Stimulated activated CD8-positive, alpha-beta memory T cell treated with anti-CD3 and anti-CD28 coated beads, Interleukin-7, amount 100 ng/mL, for 24 hours (primary cell): ENCODE data around the gene C5orf15.

Experiments
- DNase-seq: peaks from one replicate; pipeline ENCODE4 v3.0.0-alpha.2; 2020; ENCODE audit warnings: low read depth

The C5orf15 gene

GRCh38 chr5:133968204-133968980 lies at the start of gene C5orf15:
C5orf15 (minus strand) TSS chr5:133968625; CDS start chr5:133968584, 41 bp downstream.
- peak; percentile 84 for DNase-seq

- DNase-seq = no peak
Measured at GRCh38 chr5:134008266-134008749, 39.9 kb upstream of the C5orf15 start.

GRCh38 chr5:134007581-134008265 lies 39.3 kb upstream of the C5orf15 start:
- no peak for DNase-seq

- no peak for DNase-seq
Measured at GRCh38 chr5:134006115-134006514, 37.7 kb upstream of the C5orf15 start.

GRCh38 chr5:134005417-134006061 lies 37.1 kb upstream of the C5orf15 start:
- DNase-seq = no peak

GRCh38 chr5:134004626-134005416 lies 36.4 kb upstream of the C5orf15 start, which contains the start of gene VDAC1:
VDAC1 (minus strand) TSS chr5:134004975; CDS start chr5:133993012, 11,963 bp downstream.
- DNase-seq = peak; percentile 52

GRCh38 chr5:134003817-134004625 lies 35.6 kb upstream of the C5orf15 start:
- peak; percentile 16 for DNase-seq

- DNase-seq = no peak
Measured at GRCh38 chr5:134003064-134003816, 34.8 kb upstream of the C5orf15 start.

- no peak for DNase-seq
Measured at GRCh38 chr5:134001938-134002731, 33.7 kb upstream of the C5orf15 start.

- DNase-seq = no peak
Measured at GRCh38 chr5:134000696-134001453, 32.5 kb upstream of the C5orf15 start.

- no peak for DNase-seq
Measured at GRCh38 chr5:134000091-134000511, 31.7 kb upstream of the C5orf15 start.

- no peak for DNase-seq
Measured at GRCh38 chr5:133998807-133999206, 30.4 kb upstream of the C5orf15 start.

GRCh38 chr5:133998042-133998441 lies 29.6 kb upstream of the C5orf15 start:
- no peak for DNase-seq

- no peak for DNase-seq
Measured at GRCh38 chr5:133996683-133997252, 28.3 kb upstream of the C5orf15 start.

GRCh38 chr5:133995883-133996563 lies 27.6 kb upstream of the C5orf15 start:
- DNase-seq = no peak

- DNase-seq = no peak
Measured at GRCh38 chr5:133995341-133995740, 26.9 kb upstream of the C5orf15 start.

- no peak for DNase-seq
Measured at GRCh38 chr5:133994990-133995333, 26.5 kb upstream of the C5orf15 start.
